NCI-H748 (cell line): ENCODE measurements around the gene ADAM22.
A peak's percentile ranks its signal among the peaks of the same experiment; 100 is the strongest.

Source experiments
- DNase-seq: peaks from one replicate; lab custom pipeline; 2025; ENCODE audit not compliant: unreplicated experiment; lab: John Stamatoyannopoulos, UW

The ADAM22 gene

GRCh38 chr7:88208521-88208920, 274.5 kb downstream of the ADAM22 start:
- no peak for DNase-seq

- no peak for DNase-seq
Measured at GRCh38 chr7:88212918-88213317, 278.9 kb downstream of the ADAM22 start.

GRCh38 chr7:88214456-88214855, 280.4 kb downstream of the ADAM22 start:
- no peak for DNase-seq

- DNase-seq = no peak
Measured at GRCh38 chr7:88215295-88215694, 281.2 kb downstream of the ADAM22 start.

GRCh38 chr7:88216276-88216675, 282.2 kb downstream of the ADAM22 start:
- DNase-seq = no peak

GRCh38 chr7:88217675-88218428, 283.8 kb downstream of the ADAM22 start:
- DNase-seq = no peak

- DNase-seq = no peak
Measured at GRCh38 chr7:88218429-88218745, 284.3 kb downstream of the ADAM22 start.

GRCh38 chr7:88218836-88219605, 285.0 kb downstream of the ADAM22 start:
- peak; percentile 81 for DNase-seq

- peak; percentile 93 for DNase-seq
Measured at GRCh38 chr7:88219781-88220747, 286.0 kb downstream of the ADAM22 start, which contains the start of gene SRI. SRI (minus strand) TSS chr7:88220038; CDS start chr7:88220026, 12 bp downstream.

GRCh38 chr7:88223265-88223664, 289.2 kb downstream of the ADAM22 start:
- no peak for DNase-seq

GRCh38 chr7:88224601-88225275, 290.7 kb downstream of the ADAM22 start:
- DNase-seq = no peak

GRCh38 chr7:88226201-88226600, 292.1 kb downstream of the ADAM22 start:
- DNase-seq = no peak

GRCh38 chr7:88226886-88227516, 292.9 kb downstream of the ADAM22 start:
- no peak for DNase-seq

- no peak for DNase-seq
Measured at GRCh38 chr7:88229302-88229995, 295.4 kb downstream of the ADAM22 start.

GRCh38 chr7:88230646-88231045, 296.6 kb downstream of the ADAM22 start:
- DNase-seq = no peak

- DNase-seq = no peak
Measured at GRCh38 chr7:88233828-88234227, 299.8 kb downstream of the ADAM22 start.

- DNase-seq = no peak
Measured at GRCh38 chr7:88239852-88240251, 305.8 kb downstream of the ADAM22 start.

GRCh38 chr7:88243345-88243909, 309.4 kb downstream of the ADAM22 start:
- peak; percentile 82 for DNase-seq

- no peak for DNase-seq
Measured at GRCh38 chr7:88244258-88244657, 310.2 kb downstream of the ADAM22 start.
